Trophoblast cell (in vitro differentiated cells and primary cell): Measurements from ENCODE around the gene FAM114A1.
A peak's percentile ranks its signal among the peaks of the same experiment; 100 is the strongest.

ENCODE experiments used
- DNase-seq, 2 donors: peaks; one replicate each; pipeline ENCODE4 v3.0.0-alpha.2; 2016
- H2AFZ ChIP-seq: 2 replicates; pipeline ENCODE4 v1.6.1; 2013; ENCODE audit warnings: low read length, moderate library complexity, mild to moderate bottlenecking; ENCODE audit not compliant: insufficient read depth, poor library complexity
- H2AK5ac ChIP-seq: 2 replicates; pipeline ENCODE4 v1.6.1; 2013; ENCODE audit warnings: mild to moderate bottlenecking, low read length
- H2BK120ac ChIP-seq: 2 replicates; pipeline ENCODE4 v1.6.1; 2013; ENCODE audit warnings: low read length, mild to moderate bottlenecking, moderate library complexity; ENCODE audit not compliant: insufficient read depth, poor library complexity
- H2BK12ac ChIP-seq: 2 replicates; pipeline ENCODE4 v1.6.1; 2013; ENCODE audit warnings: mild to moderate bottlenecking, low read length, moderate library complexity
- H2BK5ac ChIP-seq: 2 replicates; pipeline ENCODE4 v1.6.1; 2013; ENCODE audit warnings: low read length, low read depth, moderate library complexity, mild to moderate bottlenecking; ENCODE audit not compliant: poor library complexity
- H3K14ac ChIP-seq: 2 replicates; pipeline ENCODE4 v1.6.1; 2013; ENCODE audit warnings: mild to moderate bottlenecking, low read length
- H3K18ac ChIP-seq: 2 replicates; pipeline ENCODE4 v1.6.1; 2013; ENCODE audit warnings: mild to moderate bottlenecking, low read length
- H3K23ac ChIP-seq: 2 replicates; pipeline ENCODE4 v1.6.1; 2013; ENCODE audit warnings: low read length
- H3K27ac ChIP-seq: 2 replicates; pipeline ENCODE4 v1.5.1; 2013; ENCODE audit warnings: low read depth, mild to moderate bottlenecking, inconsistent platforms, low read length, moderate library complexity
- H3K27me3 ChIP-seq: 2 replicates; pipeline ENCODE4 v1.6.1; 2013; ENCODE audit warnings: inconsistent platforms, mild to moderate bottlenecking, low read length, moderate library complexity; ENCODE audit not compliant: insufficient read depth
- H3K36me3 ChIP-seq, 2 experiments: 1 replicate in 1 of 2; 2 replicates in 1 of 2; pipeline ENCODE4 v1.6.1; 2013; ENCODE audit warnings: low read length in 2 of 2, mild to moderate bottlenecking in 2 of 2, moderate library complexity in 1 of 2; ENCODE audit not compliant: insufficient read depth in 2 of 2, control insufficient read depth in 1 of 2
- H3K4ac ChIP-seq: 2 replicates; pipeline ENCODE4 v1.6.1; 2013; ENCODE audit warnings: low read depth, mild to moderate bottlenecking, low read length, moderate library complexity
- H3K4me1 ChIP-seq, 2 experiments: 1 replicate in 1 of 2; 2 replicates in 1 of 2; pipeline ENCODE4 v1.6.1; 2013; ENCODE audit warnings: low read length in 2 of 2, mild to moderate bottlenecking in 2 of 2, moderate library complexity in 1 of 2; ENCODE audit not compliant: insufficient read depth in 2 of 2, control insufficient read depth in 1 of 2
- H3K4me2 ChIP-seq: 2 replicates; pipeline ENCODE4 v1.6.1; 2013; ENCODE audit warnings: inconsistent platforms, mild to moderate bottlenecking, low read length, moderate library complexity
- H3K4me3 ChIP-seq: 2 replicates; pipeline ENCODE4 v1.5.1; 2013; ENCODE audit warnings: mild to moderate bottlenecking, low read depth, low read length, inconsistent platforms
- H3K79me1 ChIP-seq: one replicate; pipeline ENCODE4 v1.6.1; 2013; ENCODE audit warnings: low read length
- H3K79me2 ChIP-seq: 2 replicates; pipeline ENCODE4 v1.6.1; 2013; ENCODE audit warnings: low read length, mild to moderate bottlenecking; ENCODE audit not compliant: control insufficient read depth, insufficient read depth, poor library complexity
- H3K9ac ChIP-seq: 2 replicates; pipeline ENCODE4 v1.6.1; 2013; ENCODE audit warnings: mild to moderate bottlenecking, low read length
- H3K9me3 ChIP-seq: 2 replicates; pipeline ENCODE4 v1.6.1; 2013; ENCODE audit warnings: low read depth, mild to moderate bottlenecking, control low read depth, inconsistent platforms, low read length; ENCODE audit not compliant: insufficient read depth
- H4K12ac ChIP-seq: 2 replicates; pipeline ENCODE4 v1.6.1; 2013; ENCODE audit warnings: low read depth, mild to moderate bottlenecking, low read length, moderate library complexity
- H4K8ac ChIP-seq: 2 replicates; pipeline ENCODE4 v1.6.1; 2013; ENCODE audit warnings: low read depth, mild to moderate bottlenecking, low read length, moderate library complexity
- H4K91ac ChIP-seq: one replicate; pipeline ENCODE4 v1.6.1; 2013; ENCODE audit warnings: low read depth, mild to moderate bottlenecking, low read length, moderate library complexity
- whole genome bisulfite sequencing: extraction: QIAGEN DNeasy Blood & Tissue Kit; methylation state at CpG from one replicate; pipeline ENCODE4 v1.1.7; 2013; ENCODE audit warnings: missing lambda C conversion rate; ENCODE audit not compliant: insufficient read length, insufficient coverage; ENCODE audit errors: extremely low coverage; 5-methylcytosine and 5-hydroxymethylcytosine counted together

Gene FAM114A1

DNA sequence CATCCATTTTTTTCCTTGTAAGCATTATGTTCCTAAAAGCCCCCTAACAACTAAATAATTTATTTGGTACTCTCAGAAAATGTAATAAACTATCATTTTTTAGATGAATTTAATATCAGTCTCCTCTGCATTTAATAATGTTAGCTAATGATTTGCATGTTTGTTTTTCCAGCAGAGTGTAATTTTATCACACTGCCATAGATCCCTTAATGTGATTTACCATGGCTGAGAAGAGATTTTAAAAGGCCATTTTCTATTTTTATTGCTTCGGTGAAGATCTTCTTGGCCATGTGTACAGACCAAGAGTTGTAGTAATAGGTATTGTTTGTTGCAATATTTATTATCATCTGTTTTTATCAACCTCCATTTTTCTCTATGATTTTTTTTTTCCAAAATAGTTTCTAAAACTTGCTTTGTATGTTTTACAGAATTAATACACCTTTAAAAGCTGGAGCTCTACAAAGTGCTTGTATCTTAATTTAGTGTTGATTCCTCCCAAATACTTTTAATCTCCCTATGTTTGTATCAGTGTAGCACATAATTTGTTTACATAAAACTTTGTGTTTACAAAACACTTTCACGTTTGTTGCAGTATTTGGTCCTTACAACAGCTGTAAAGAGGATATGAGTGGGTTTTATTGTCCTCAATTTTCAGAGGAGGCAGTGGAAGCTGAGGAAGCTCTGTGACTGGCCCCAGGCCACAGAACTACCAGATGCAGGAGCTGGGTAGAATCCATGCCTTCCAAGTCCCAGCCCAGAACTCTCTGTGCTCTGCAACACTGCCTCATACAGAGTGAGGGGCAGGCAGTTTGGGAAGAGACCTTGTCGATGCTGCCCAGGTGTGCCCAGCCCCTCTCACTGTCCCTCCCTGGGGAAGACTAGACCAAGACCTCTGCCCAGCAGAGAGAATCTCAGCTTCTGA lies 58.1 kb downstream of the FAM114A1 start:
- no peak overlapping the region for H4K8ac ChIP-seq
- no CpG with 5 or more reads among the region's 3 CpGs for WGBS
- no peak overlapping the region for H2BK120ac ChIP-seq
- H3K79me2 ChIP-seq, result no peaks in the 10 kb centered on the region
- H3K4me1 ChIP-seq, result no peaks in the 10 kb centered on the region
- H4K12ac ChIP-seq, result no peak overlapping the region
- no peaks in the 10 kb centered on the region for H3K27me3 ChIP-seq
- H3K18ac ChIP-seq, result no peak overlapping the region
- no peak overlapping the region for H3K4ac ChIP-seq
- no peak overlapping the region for H2BK5ac ChIP-seq
- no peak overlapping the region for H3K23ac ChIP-seq
- H3K14ac ChIP-seq, result no peak overlapping the region
- no peak overlapping the region for H3K9ac ChIP-seq
- no peak overlapping the region for H3K4me3 ChIP-seq
- no peak overlapping the region for H3K27ac ChIP-seq
- H2BK12ac ChIP-seq, result no peak overlapping the region
- H2AK5ac ChIP-seq, result no peak overlapping the region
- no peak for DNase-seq
- H3K4me2 ChIP-seq, result no peak overlapping the region
- peaks cover 2% of the 10 kb centered on the region for H3K9me3 ChIP-seq
- H3K36me3 ChIP-seq, result peaks cover 23 to 41% of the 10 kb centered on the region in 2 experiments
- no peaks in the 10 kb centered on the region for H3K79me1 ChIP-seq
- no peak overlapping the region for H4K91ac ChIP-seq
- no peak overlapping the region for H2AFZ ChIP-seq

DNA sequence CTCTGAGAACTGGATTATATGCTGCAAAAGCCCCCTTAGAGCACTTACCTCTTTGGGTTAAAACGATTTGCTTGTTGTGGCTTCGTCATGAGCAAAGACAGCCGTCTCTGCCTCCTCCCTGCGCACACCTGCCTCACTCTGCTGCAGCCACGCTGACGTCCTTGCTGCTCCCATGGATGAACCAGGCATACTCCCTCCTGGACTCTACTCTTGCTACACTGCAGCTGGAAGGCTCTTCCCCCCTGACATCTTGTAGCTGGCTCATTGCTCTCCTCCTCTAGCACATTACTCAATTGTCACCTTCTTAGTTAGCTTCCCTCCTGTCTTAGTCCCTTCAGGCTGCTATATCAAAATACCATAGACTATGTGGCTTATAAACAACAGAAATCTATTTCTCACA lies 59.3 kb downstream of the FAM114A1 start:
- H3K9ac ChIP-seq, result no peak overlapping the region
- H2AFZ ChIP-seq, result no peak overlapping the region
- H3K4ac ChIP-seq, result no peak overlapping the region
- H3K4me3 ChIP-seq, result no peak overlapping the region
- H3K36me3 ChIP-seq, result peaks cover 22 to 41% of the 10 kb centered on the region in 2 experiments
- H3K4me1 ChIP-seq, result no peaks in the 10 kb centered on the region
- DNase-seq, result no peak
- no peak overlapping the region for H2BK120ac ChIP-seq
- H3K4me2 ChIP-seq, result no peak overlapping the region
- H3K79me2 ChIP-seq, result no peaks in the 10 kb centered on the region
- no peak overlapping the region for H3K23ac ChIP-seq
- no peak overlapping the region for H2BK12ac ChIP-seq
- no peak overlapping the region for H4K8ac ChIP-seq
- H2AK5ac ChIP-seq, result no peak overlapping the region
- H3K27me3 ChIP-seq, result no peaks in the 10 kb centered on the region
- no peak overlapping the region for H3K18ac ChIP-seq
- H3K9me3 ChIP-seq, result peaks cover 2% of the 10 kb centered on the region
- H4K91ac ChIP-seq, result no peak overlapping the region
- WGBS, result no CpG with 5 or more reads among the region's 6 CpGs
- no peaks in the 10 kb centered on the region for H3K79me1 ChIP-seq
- H3K27ac ChIP-seq, result no peak overlapping the region
- no peak overlapping the region for H2BK5ac ChIP-seq
- H3K14ac ChIP-seq, result no peak overlapping the region
- no peak overlapping the region for H4K12ac ChIP-seq

DNA sequence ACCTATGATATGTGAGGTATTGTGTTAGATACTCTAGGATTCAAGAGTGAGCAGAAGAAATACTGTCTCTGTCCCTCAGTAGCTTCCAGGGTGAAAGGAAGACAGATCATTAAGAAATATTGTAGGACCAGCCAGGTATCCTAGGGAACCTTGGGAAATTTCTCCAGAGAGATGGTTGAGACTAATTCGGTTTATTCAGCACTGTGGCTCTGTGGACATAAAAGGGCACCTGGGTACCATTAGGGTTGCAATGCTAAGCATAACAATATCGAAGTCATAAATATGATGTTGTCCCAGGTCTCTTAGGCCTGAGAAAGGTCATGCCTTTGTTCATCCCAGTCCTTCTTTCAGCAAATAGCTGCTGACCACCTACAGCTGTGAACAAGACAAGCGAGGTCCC lies 61.0 kb downstream of the FAM114A1 start:
- peaks cover 2% of the 10 kb centered on the region for H3K9me3 ChIP-seq
- no peak overlapping the region for H2AFZ ChIP-seq
- no peak overlapping the region for H3K4ac ChIP-seq
- H3K23ac ChIP-seq, result no peak overlapping the region
- no peak overlapping the region for H2BK120ac ChIP-seq
- WGBS, result no CpG with 5 or more reads among the region's 3 CpGs
- no peaks in the 10 kb centered on the region for H3K4me1 ChIP-seq
- H2AK5ac ChIP-seq, result no peak overlapping the region
- H3K79me1 ChIP-seq, result no peaks in the 10 kb centered on the region
- H4K12ac ChIP-seq, result no peak overlapping the region
- no peak overlapping the region for H3K27ac ChIP-seq
- H4K8ac ChIP-seq, result no peak overlapping the region
- H3K27me3 ChIP-seq, result no peaks in the 10 kb centered on the region
- H2BK12ac ChIP-seq, result no peak overlapping the region
- peak overlapping the region; percentile 16 for H3K4me3 ChIP-seq
- H3K4me2 ChIP-seq, result no peak overlapping the region
- H3K14ac ChIP-seq, result no peak overlapping the region
- H2BK5ac ChIP-seq, result no peak overlapping the region
- no peak overlapping the region for H3K9ac ChIP-seq
- DNase-seq, result no peak
- no peaks in the 10 kb centered on the region for H3K79me2 ChIP-seq
- peaks cover 30 to 44% of the 10 kb centered on the region in 2 experiments for H3K36me3 ChIP-seq
- no peak overlapping the region for H4K91ac ChIP-seq
- no peak overlapping the region for H3K18ac ChIP-seq

DNA sequence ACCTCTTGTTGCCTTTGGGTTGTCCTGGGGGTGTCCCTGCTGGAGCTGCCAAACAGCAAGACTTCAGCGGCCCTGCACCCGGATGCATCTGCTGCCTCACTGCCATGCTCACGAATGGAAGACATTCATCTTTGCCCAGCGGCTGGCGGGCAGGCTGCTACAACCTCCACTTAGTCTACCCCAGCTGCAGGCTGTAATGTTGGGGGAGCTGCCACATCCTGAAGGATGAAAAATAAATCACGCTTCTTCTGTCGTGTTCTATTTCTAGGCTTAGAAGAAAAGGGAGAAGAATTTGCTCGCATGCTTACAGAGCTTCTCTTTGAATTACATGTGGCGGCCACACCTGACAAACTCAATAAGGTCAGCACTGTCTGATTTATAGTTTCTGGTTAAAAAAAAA lies 61.4 kb downstream of the FAM114A1 start:
- no peaks in the 10 kb centered on the region for H3K79me1 ChIP-seq
- H4K12ac ChIP-seq, result no peak overlapping the region
- H3K9ac ChIP-seq, result no peak overlapping the region
- no peaks in the 10 kb centered on the region for H3K4me1 ChIP-seq
- no peak overlapping the region for H2AFZ ChIP-seq
- H2AK5ac ChIP-seq, result no peak overlapping the region
- H2BK12ac ChIP-seq, result no peak overlapping the region
- no peak overlapping the region for H2BK5ac ChIP-seq
- H4K91ac ChIP-seq, result no peak overlapping the region
- H4K8ac ChIP-seq, result no peak overlapping the region
- no peaks in the 10 kb centered on the region for H3K79me2 ChIP-seq
- H3K18ac ChIP-seq, result no peak overlapping the region
- DNase-seq, result no peak
- WGBS, result no CpG with 5 or more reads among the region's 9 CpGs
- H3K36me3 ChIP-seq, result peaks cover 30 to 45% of the 10 kb centered on the region in 2 experiments
- H3K23ac ChIP-seq, result no peak overlapping the region
- H3K27ac ChIP-seq, result no peak overlapping the region
- H2BK120ac ChIP-seq, result no peak overlapping the region
- H3K27me3 ChIP-seq, result no peaks in the 10 kb centered on the region
- H3K4me2 ChIP-seq, result no peak overlapping the region
- no peak overlapping the region for H3K14ac ChIP-seq
- H3K9me3 ChIP-seq, result peaks cover 2% of the 10 kb centered on the region
- H3K4ac ChIP-seq, result no peak overlapping the region
- peak overlapping the region; percentile 16 for H3K4me3 ChIP-seq
